H1 (cell line): ENCODE data around the gene CEP104. TPM values are rescaled to one million over a fixed set of nuclear protein-coding genes. Genes with fewer than 3 reads are reported as not detected.

ENCODE experiments used
- CTCF ChIA-PET: fragments of 300-600 bp; sonication (Branson Sonifier 250); formaldehyde crosslinking; loops from one replicate; lab custom pipeline; 2021; ENCODE audit not compliant: partially characterized antibody; lab: Charles Lee
- POLR2A ChIA-PET: fragments of 300-600 bp; sonication (Branson Sonifier 250); formaldehyde crosslinking; loops from one replicate; lab custom pipeline; 2021; ENCODE audit warnings: inconsistent platforms; ENCODE audit not compliant: partially characterized antibody; lab: Charles Lee
- DNase-seq, 2 experiments: peaks; one replicate each; pipeline versions ENCODE4 v3.0.0 to v3.0.0-alpha.2; 2010 to 2022; ENCODE audit warnings: low spot score in 2 of 2, low read depth in 1 of 2, mixed read lengths in 1 of 2
- FAIRE-seq: peaks from 2 replicates; lab custom pipeline; 2011; peaks lifted over from hg19 to GRCh38; lab: Jason Lieb, UNC
- H2AFZ ChIP-seq: 2 replicates; pipeline ENCODE4 v1.8.1; 2012; ENCODE audit warnings: low read length, inconsistent platforms
- H2AK5ac ChIP-seq: 2 replicates; pipeline ENCODE4 v1.6.1; 2013; ENCODE audit warnings: low read depth, low read length
- H2BK120ac ChIP-seq: replicated peaks from 2 replicates; pipeline ENCODE3; 2013; ENCODE audit warnings: low read depth, low read length, inconsistent platforms
- H2BK12ac ChIP-seq: 2 replicates; pipeline ENCODE4 v1.6.1; 2013; ENCODE audit warnings: low read depth, low read length
- H2BK15ac ChIP-seq: 2 replicates; pipeline ENCODE4 v1.6.1; 2013; ENCODE audit warnings: low read length
- H2BK20ac ChIP-seq: 2 replicates; pipeline ENCODE4 v1.6.1; 2013; ENCODE audit warnings: low read length
- H2BK5ac ChIP-seq: 2 replicates; pipeline ENCODE4 v1.6.1; 2013; ENCODE audit warnings: low read depth, low read length
- H3K14ac ChIP-seq: 2 replicates; pipeline ENCODE4 v1.6.1; 2013; ENCODE audit warnings: inconsistent platforms; ENCODE audit not compliant: insufficient read length
- H3K18ac ChIP-seq: 2 replicates; pipeline ENCODE4 v1.6.1; 2013; ENCODE audit warnings: low read length; ENCODE audit errors: extremely low read depth
- H3K23ac ChIP-seq: 2 replicates; pipeline ENCODE4 v1.6.1; 2013; ENCODE audit warnings: inconsistent platforms; ENCODE audit not compliant: insufficient read length
- H3K23me2 ChIP-seq: 2 replicates; pipeline ENCODE4 v1.6.1; 2013; ENCODE audit warnings: low read depth, low read length
- H3K27ac ChIP-seq: 2 replicates; pipeline ENCODE4 v1.6.1; 2011; ENCODE audit warnings: low read depth, low read length, inconsistent platforms
- H3K27me3 ChIP-seq, 4 experiments: replicated peaks in 1 of 4; 1 replicate in 1 of 4; 2 replicates in 3 of 4; pipeline versions ENCODE4 v1.6.1 to v1.8.1; 2011 to 2013; ENCODE audit warnings: low read length in 3 of 4, mild to moderate bottlenecking in 3 of 4, inconsistent platforms in 2 of 4, mixed read lengths in 2 of 4, moderate library complexity in 1 of 4; ENCODE audit not compliant: control insufficient read depth in 3 of 4, insufficient read depth in 3 of 4; ENCODE audit errors: extremely low read depth in 1 of 4
- H3K36me3 ChIP-seq, 4 experiments: 2 replicates each; pipeline versions ENCODE4 v1.6.1 to v1.8.1; 2011 to 2013; ENCODE audit warnings: mild to moderate bottlenecking in 4 of 4, low read length in 3 of 4, moderate library complexity in 2 of 4, control low read depth in 1 of 4, inconsistent platforms in 1 of 4; ENCODE audit not compliant: insufficient read depth in 4 of 4, control insufficient read depth in 2 of 4
- H3K4ac ChIP-seq: replicated peaks from 2 replicates; pipeline ENCODE3; 2013; ENCODE audit warnings: low read length, low read depth, mixed read lengths, inconsistent platforms; ENCODE audit not compliant: insufficient read length
- H3K4me1 ChIP-seq, 4 experiments: replicated peaks in 1 of 4; 1 replicate in 1 of 4; 2 replicates in 3 of 4; pipeline versions ENCODE4 v1.6.1 to v1.8.1; 2011 to 2013; ENCODE audit warnings: low read length in 3 of 4, inconsistent platforms in 2 of 4, mixed read lengths in 1 of 4; ENCODE audit not compliant: insufficient read depth in 4 of 4, control insufficient read depth in 3 of 4
- H3K4me2 ChIP-seq, 2 experiments: 2 replicates each; pipeline versions ENCODE4 v1.6.1 to v1.8.1; 2011 to 2013; ENCODE audit warnings: low read depth in 2 of 2, low read length in 2 of 2, control low read depth in 1 of 2, inconsistent platforms in 1 of 2, mild to moderate bottlenecking in 1 of 2; ENCODE audit not compliant: insufficient read depth in 1 of 2
- H3K4me3 ChIP-seq, 4 experiments: fragments of 200-600, 300-600 bp in 1 of 4; sonication (generic), shearing (Covaris generic), sonication (Bioruptor Twin) in 1 of 4; 2 replicates each; pipeline versions ENCODE4 v1.5.1 to v1.8.1; 2011 to 2016; ENCODE audit warnings: low read length in 4 of 4, low read depth in 3 of 4, control low read depth in 2 of 4, inconsistent platforms in 2 of 4, mild to moderate bottlenecking in 2 of 4, mixed read lengths in 1 of 4, moderate library complexity in 1 of 4; ENCODE audit not compliant: insufficient read depth in 2 of 4; ENCODE audit errors: extremely low read depth in 1 of 4
- H3K56ac ChIP-seq: replicated peaks from 2 replicates; pipeline ENCODE3; 2013; ENCODE audit warnings: low read depth, mild to moderate bottlenecking, mixed read lengths, low read length, inconsistent platforms; ENCODE audit not compliant: insufficient read length
- H3K79me1 ChIP-seq: 2 replicates; pipeline ENCODE4 v1.6.1; 2013; ENCODE audit warnings: low read depth, low read length, control low read depth
- H3K79me2 ChIP-seq, 2 experiments: 2 replicates each; pipeline versions ENCODE4 v1.6.1 to v1.8.1; 2012 to 2013; ENCODE audit warnings: low read length in 2 of 2, mild to moderate bottlenecking in 2 of 2, inconsistent platforms in 1 of 2; ENCODE audit not compliant: insufficient read depth in 2 of 2, control insufficient read depth in 1 of 2
- H3K9ac ChIP-seq, 4 experiments: replicated peaks in 1 of 4; 1 replicate in 1 of 4; 2 replicates in 3 of 4; pipeline versions ENCODE4 v1.6.1 to v1.8.1; 2011 to 2013; ENCODE audit warnings: low read depth in 3 of 4, low read length in 3 of 4, control low read depth in 2 of 4, mild to moderate bottlenecking in 2 of 4, moderate library complexity in 2 of 4, inconsistent platforms in 1 of 4; ENCODE audit errors: extremely low read depth in 1 of 4
- H3K9me3 ChIP-seq, 2 experiments: 2 replicates each; pipeline versions ENCODE4 v1.6.1 to v1.8.1; 2012 to 2013; ENCODE audit warnings: mild to moderate bottlenecking in 2 of 2, moderate library complexity in 2 of 2, control low read depth in 1 of 2, inconsistent platforms in 1 of 2, low read depth in 1 of 2, low read length in 1 of 2, mixed read lengths in 1 of 2; ENCODE audit not compliant: insufficient read depth in 2 of 2
- H4K20me1 ChIP-seq, 2 experiments: replicated peaks in 1 of 2; 2 replicates each; pipeline versions ENCODE3 to v1.8.1; 2011 to 2013; ENCODE audit warnings: inconsistent platforms in 2 of 2, low read length in 2 of 2, mild to moderate bottlenecking in 1 of 2; ENCODE audit not compliant: insufficient read depth in 2 of 2, control insufficient read depth in 1 of 2
- H4K5ac ChIP-seq: 2 replicates; pipeline ENCODE4 v1.6.1; 2013; ENCODE audit warnings: low read length, low read depth, mixed read lengths, inconsistent platforms; ENCODE audit not compliant: insufficient read length
- H4K8ac ChIP-seq: 2 replicates; pipeline ENCODE4 v1.8.0; 2013; ENCODE audit warnings: mild to moderate bottlenecking, moderate library complexity, low read length, inconsistent platforms; ENCODE audit not compliant: insufficient read depth; ENCODE audit errors: extremely low read depth
- H4K91ac ChIP-seq: replicated peaks from 2 replicates; pipeline ENCODE3; 2013; ENCODE audit warnings: low read length, mixed read lengths, inconsistent platforms; ENCODE audit not compliant: insufficient read length
- CHD2 ChIP-seq: IDR thresholded peaks from 2 replicates; pipeline ENCODE4 v1.6.1; 2012; ENCODE audit warnings: low read length, improper control_type of control experiment
- CTBP2 ChIP-seq: IDR thresholded peaks from 2 replicates; pipeline ENCODE4 v1.7.0; 2011; ENCODE audit warnings: borderline replicate concordance, mild to moderate bottlenecking, moderate library complexity, mixed read lengths, low read length; ENCODE audit not compliant: insufficient read depth, insufficient read length
- GABPA ChIP-seq: IDR thresholded peaks from 2 replicates; pipeline ENCODE4 v1.6.1; 2011; ENCODE audit warnings: mild to moderate bottlenecking, low read length, moderate library complexity, borderline replicate concordance; ENCODE audit not compliant: insufficient read depth
- KDM4A ChIP-seq: IDR thresholded peaks from one replicate; pipeline ENCODE4 v1.7.1; 2012; ENCODE audit warnings: low read depth, mild to moderate bottlenecking, moderate library complexity, low read length, inconsistent platforms; ENCODE audit not compliant: severe bottlenecking
- KDM5A ChIP-seq: fragments of 200-600 bp; IDR thresholded peaks from 2 replicates; pipeline ENCODE4 v1.7.1; 2012; ENCODE audit warnings: mild to moderate bottlenecking, low read length, inconsistent platforms, mixed read lengths
- MAFK ChIP-seq: IDR thresholded peaks from 2 replicates; pipeline ENCODE4 v1.6.1; 2012; ENCODE audit warnings: low read depth, mild to moderate bottlenecking, improper control_type of control experiment, low read length
- POLR2A ChIP-seq, 2 experiments: IDR thresholded peaks; 1 replicate in 1 of 2; 2 replicates in 1 of 2; pipeline ENCODE4 v1.6.1; 2011; ENCODE audit warnings: low read depth in 2 of 2, low read length in 2 of 2, mild to moderate bottlenecking in 2 of 2; ENCODE audit errors: control extremely low read depth in 1 of 2
- SRF ChIP-seq: IDR thresholded peaks from 2 replicates; pipeline ENCODE4 v1.6.1; 2011; ENCODE audit warnings: mild to moderate bottlenecking, low read depth, low read length, moderate library complexity
- TAF1 ChIP-seq: IDR thresholded peaks from 2 replicates; pipeline ENCODE4 v1.6.1; 2011; ENCODE audit warnings: mild to moderate bottlenecking, low read depth, low read length
- WGBS, 2 experiments: shearing (Covaris generic) in 1 of 2; methylation state at CpG; one replicate each; pipeline versions ENCODE4 v1.1.6 to v1.1.7; 2013 to 2015; ENCODE audit warnings: low lambda C conversion rate in 2 of 2, mixed read lengths in 2 of 2, inconsistent platforms in 1 of 2, low coverage in 1 of 2, missing lambda C conversion rate in 1 of 2; ENCODE audit not compliant: insufficient replicate concordance in 2 of 2, insufficient coverage in 1 of 2, insufficient read length in 1 of 2; ENCODE audit errors: extremely low coverage in 1 of 2, missing lambda C conversion rate in 1 of 2; 5-methylcytosine and 5-hydroxymethylcytosine counted together
- polyA plus RNA-seq, 7 experiments: library from polyadenylated mRNA; depleted of rRNA in 3 of 7; stranded (reverse) in 5 of 7; unstranded in 2 of 7; fragments of >200 nt in 5 of 7; fragments of 200-250 nt in 2 of 7; gene quantifications; 1 replicate in 5 of 7; 2 replicates in 1 of 7; 4 replicates in 1 of 7; pipeline versions ENCODE4 v1.2.1 to v1.2.3, GENCODE V29; 2011 to 2013; ENCODE audit warnings: missing spikeins in 2 of 7, mixed read lengths in 2 of 7
- total RNA-seq: library from RNA; stranded (reverse); fragmentation: NEBNext Ultra II Directional; extraction: Animal tissue kit (Norgen Biotek cat#: 25700); gene quantifications from 2 replicates; pipeline ENCODE4 v1.2.1, GENCODE V29; 2021
- TF ChIP-seq, protein P1 (sequence below), 3 experiments: IDR thresholded peaks; 1 replicate in 2 of 3; 2 replicates in 1 of 3; pipeline versions ENCODE4 v1.5.1 to v1.6.1; 2011; ENCODE audit warnings: low read length in 3 of 3, mild to moderate bottlenecking in 3 of 3, inconsistent platforms in 2 of 3, low read depth in 1 of 3, moderate library complexity in 1 of 3; ENCODE audit not compliant: insufficient read depth in 1 of 3; ENCODE audit errors: control extremely low read depth in 1 of 3

Gene CEP104
- total and polyA plus RNA-seq, 2 of the 8 experiments (the other 6 are each of a cell fraction or from before 2014, with no cell fraction given) = 8.0 to 43.9 TPM

GRCh38 chr1:3821004-3821403 lies 36.0 kb downstream of the CEP104 start:
- FAIRE-seq (no peak), DNase-seq (no peak)
- H3K23ac ChIP-seq = no peak overlapping the region
- H3K79me2 ChIP-seq = no peaks in the 10 kb centered on the region
- TF ChIP-seq KDM5A (no peak), SRF (no peak), KDM4A (no peak), CHD2 (no peak), MAFK (no peak), TAF1 (no peak), POLR2A (IDR thresholded peaks at IDR 0.05; ENCODE audit: control extremely low read depth in 1 of 2, low read depth in 2 of 2, low read length in 2 of 2) (no peak), CTBP2 (no peak), GABPA (no peak)
- TF ChIP-seq, protein P1, sequence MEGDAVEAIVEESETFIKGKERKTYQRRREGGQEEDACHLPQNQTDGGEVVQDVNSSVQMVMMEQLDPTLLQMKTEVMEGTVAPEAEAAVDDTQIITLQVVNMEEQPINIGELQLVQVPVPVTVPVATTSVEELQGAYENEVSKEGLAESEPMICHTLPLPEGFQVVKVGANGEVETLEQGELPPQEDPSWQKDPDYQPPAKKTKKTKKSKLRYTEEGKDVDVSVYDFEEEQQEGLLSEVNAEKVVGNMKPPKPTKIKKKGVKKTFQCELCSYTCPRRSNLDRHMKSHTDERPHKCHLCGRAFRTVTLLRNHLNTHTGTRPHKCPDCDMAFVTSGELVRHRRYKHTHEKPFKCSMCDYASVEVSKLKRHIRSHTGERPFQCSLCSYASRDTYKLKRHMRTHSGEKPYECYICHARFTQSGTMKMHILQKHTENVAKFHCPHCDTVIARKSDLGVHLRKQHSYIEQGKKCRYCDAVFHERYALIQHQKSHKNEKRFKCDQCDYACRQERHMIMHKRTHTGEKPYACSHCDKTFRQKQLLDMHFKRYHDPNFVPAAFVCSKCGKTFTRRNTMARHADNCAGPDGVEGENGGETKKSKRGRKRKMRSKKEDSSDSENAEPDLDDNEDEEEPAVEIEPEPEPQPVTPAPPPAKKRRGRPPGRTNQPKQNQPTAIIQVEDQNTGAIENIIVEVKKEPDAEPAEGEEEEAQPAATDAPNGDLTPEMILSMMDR (IDR thresholded peaks at IDR 0.05; ENCODE audit: control extremely low read depth in 1 of 3, insufficient read depth in 1 of 3, low read depth in 1 of 3, low read length in 3 of 3) = no peak
- H3K4me2 ChIP-seq = no peak overlapping the region
- CTCF ChIA-PET = interaction anchor here (0.6 to 1.8 kb wide), 6 partner anchors 10 to 85 kb away, joined by 3 to 8 read pairs (median 3); no protein-coding TSS in a partner anchor
- no peaks in the 10 kb centered on the region for H3K79me1 ChIP-seq
- no peak overlapping the region for H3K18ac ChIP-seq
- no peak overlapping the region for H3K14ac ChIP-seq
- H2BK5ac ChIP-seq = no peak overlapping the region
- no peak overlapping the region for H3K4me3 ChIP-seq
- H2BK12ac ChIP-seq = no peak overlapping the region
- H2BK120ac ChIP-seq = no peak overlapping the region
- no peak overlapping the region for H4K91ac ChIP-seq
- no peak overlapping the region for H2AFZ ChIP-seq
- no peak overlapping the region for H3K27ac ChIP-seq
- H3K27me3 ChIP-seq = no peaks in the 10 kb centered on the region
- no peaks in the 10 kb centered on the region for H3K9me3 ChIP-seq
- no peak overlapping the region for H3K4ac ChIP-seq
- POLR2A ChIA-PET = interaction anchor here (0.9 to 1.5 kb wide), 3 partner anchors 11 to 28 kb away, joined by 3 to 4 read pairs (median 3); no protein-coding TSS in a partner anchor
- H3K4me1 ChIP-seq = no peaks in the 10 kb centered on the region; a peak in 1 of 7 replicates
- H3K36me3 ChIP-seq = peaks cover 0 to 4% (median 0%) of the 10 kb centered on the region in 4 experiments; a peak in 3 of 8 replicates
- no peak overlapping the region for H3K56ac ChIP-seq
- H2AK5ac ChIP-seq = no peak overlapping the region
- H3K9ac ChIP-seq = no peak overlapping the region
- no peak overlapping the region for H2BK20ac ChIP-seq
- no peak overlapping the region for H4K5ac ChIP-seq
- H3K23me2 ChIP-seq = no peaks in the 10 kb centered on the region
- no peak overlapping the region for H4K8ac ChIP-seq
- H2BK15ac ChIP-seq = no peak overlapping the region
- 89% methylated on average over 6 of the region's 6 CpGs; no CpG with 5 or more reads in 1 of the 2 experiments for WGBS, 2 experiments
- H4K20me1 ChIP-seq = peaks cover 1 to 10% of the 10 kb centered on the region in 2 experiments
